Activated T-cell treated with anti-CD3 and anti-CD28 coated beads, Interleukin-2, amount 50 U/mL, for 4 hours (primary cell): ENCODE measurements around the gene MYLK. TPM values are rescaled to one million over a fixed set of nuclear protein-coding genes. Genes with fewer than 3 reads are reported as not detected.

Source experiments
- ATAC-seq, 2 donors: fragments of 200-7000 bp; cut with Tn5 transposase; one replicate each; pipeline ENCODE4 v1.10.0; 2021
- DNase-seq: peaks from one replicate; pipeline ENCODE4 v3.0.0-alpha.2; 2020
- H3K27me3 Mint-ChIP-seq: one replicate; pipeline ENCODE4 v1.8.0; 2021; ENCODE audit warnings: low read depth, mixed read lengths
- H3K36me3 Mint-ChIP-seq: one replicate; pipeline ENCODE4 v1.8.0; 2022; ENCODE audit warnings: mixed read lengths; ENCODE audit not compliant: insufficient read depth
- H3K4me1 Mint-ChIP-seq: one replicate; pipeline ENCODE4 v1.8.0; 2021; ENCODE audit warnings: low read depth, mixed read lengths
- H3K4me3 Mint-ChIP-seq: one replicate; pipeline ENCODE4 v1.8.0; 2021; ENCODE audit warnings: mild to moderate bottlenecking, moderate library complexity, mixed read lengths
- H3K9me3 Mint-ChIP-seq: one replicate; pipeline ENCODE4 v1.8.0; 2021; ENCODE audit warnings: mixed read lengths
- total RNA-seq, 3 donors: library from RNA; stranded (reverse); gene quantifications; one replicate each; pipeline ENCODE4 v1.2.1, GENCODE V29; 2021

MYLK gene
- total RNA-seq, 3 donors from 2014 or later, result 0.60 to 0.92 (median 0.68) TPM

- Mint-ChIP-seq H3K36me3 (peaks cover 18% of the 10 kb centered on the region), H3K4me3 (no peak overlapping the region), H3K4me1 (peaks cover 21% of the 10 kb centered on the region), H3K9me3 (no peaks in the 10 kb centered on the region), H3K27me3 (no peaks in the 10 kb centered on the region)
- DNase-seq, result no peak
- ATAC-seq, result no peak
These were observed 300.6 kb downstream of the MYLK start for GRCh38 chr3:123583561-123583960.

GRCh38 chr3:123582315-123582714, 301.8 kb downstream of the MYLK start:
- H3K36me3 Mint-ChIP-seq, result peaks cover 20% of the 10 kb centered on the region
- no peak for ATAC-seq
- no peaks in the 10 kb centered on the region for H3K27me3 Mint-ChIP-seq
- H3K9me3 Mint-ChIP-seq, result no peaks in the 10 kb centered on the region
- DNase-seq, result no peak
- no peak overlapping the region for H3K4me3 Mint-ChIP-seq
- H3K4me1 Mint-ChIP-seq, result peaks cover 24% of the 10 kb centered on the region

- DNase-seq, result no peak
- ATAC-seq, result peak; percentile 63 to 78
- Mint-ChIP-seq H3K27me3 (no peaks in the 10 kb centered on the region), H3K36me3 (peaks cover 29% of the 10 kb centered on the region), H3K4me1 (peaks cover 26% of the 10 kb centered on the region), H3K9me3 (no peaks in the 10 kb centered on the region), H3K4me3 (no peak overlapping the region)
These were observed 308.0 kb downstream of the MYLK start for GRCh38 chr3:123576122-123576521.

GRCh38 chr3:123571973-123572365, 312.2 kb downstream of the MYLK start:
- H3K4me3 Mint-ChIP-seq, result no peak overlapping the region
- H3K4me1 Mint-ChIP-seq, result peaks cover 24% of the 10 kb centered on the region
- no peak for DNase-seq
- H3K36me3 Mint-ChIP-seq, result peaks cover 28% of the 10 kb centered on the region
- no peak for ATAC-seq
- no peaks in the 10 kb centered on the region for H3K9me3 Mint-ChIP-seq
- H3K27me3 Mint-ChIP-seq, result no peaks in the 10 kb centered on the region

- H3K4me1 Mint-ChIP-seq, result peaks cover 18% of the 10 kb centered on the region
- H3K27me3 Mint-ChIP-seq, result no peaks in the 10 kb centered on the region
- H3K36me3 Mint-ChIP-seq, result peaks cover 22% of the 10 kb centered on the region
- no peak overlapping the region for H3K4me3 Mint-ChIP-seq
- no peak for ATAC-seq
- H3K9me3 Mint-ChIP-seq, result no peaks in the 10 kb centered on the region
- DNase-seq, result no peak
These were observed 312.7 kb downstream of the MYLK start for GRCh38 chr3:123571264-123571972.

GRCh38 chr3:123568875-123569274, 315.3 kb downstream of the MYLK start:
- no peak overlapping the region for H3K4me3 Mint-ChIP-seq
- H3K9me3 Mint-ChIP-seq, result no peaks in the 10 kb centered on the region
- no peaks in the 10 kb centered on the region for H3K27me3 Mint-ChIP-seq
- H3K4me1 Mint-ChIP-seq, result peaks cover 10% of the 10 kb centered on the region
- ATAC-seq, result no peak
- DNase-seq, result no peak
- peaks cover 17% of the 10 kb centered on the region for H3K36me3 Mint-ChIP-seq

GRCh38 chr3:123568034-123568433, 316.1 kb downstream of the MYLK start:
- DNase-seq (no peak), ATAC-seq (no peak)
- Mint-ChIP-seq H3K36me3 (peaks cover 18% of the 10 kb centered on the region), H3K27me3 (no peaks in the 10 kb centered on the region), H3K4me1 (peaks cover 14% of the 10 kb centered on the region), H3K4me3 (no peak overlapping the region), H3K9me3 (no peaks in the 10 kb centered on the region)

- Mint-ChIP-seq H3K4me1 (peaks cover 9% of the 10 kb centered on the region), H3K27me3 (no peaks in the 10 kb centered on the region), H3K36me3 (peaks cover 13% of the 10 kb centered on the region), H3K9me3 (no peaks in the 10 kb centered on the region), H3K4me3 (no peak overlapping the region)
- DNase-seq (no peak), ATAC-seq (no peak)
These were observed 320.1 kb downstream of the MYLK start for GRCh38 chr3:123564056-123564455.

- Mint-ChIP-seq H3K4me3 (no peak overlapping the region), H3K4me1 (peaks cover 9% of the 10 kb centered on the region), H3K9me3 (no peaks in the 10 kb centered on the region), H3K36me3 (peaks cover 4% of the 10 kb centered on the region), H3K27me3 (no peaks in the 10 kb centered on the region)
- DNase-seq (no peak), ATAC-seq (no peak)
These were observed 321.6 kb downstream of the MYLK start for GRCh38 chr3:123562547-123562946.

- DNase-seq (no peak), ATAC-seq (no peak)
- peaks cover 9% of the 10 kb centered on the region for H3K4me1 Mint-ChIP-seq
- H3K27me3 Mint-ChIP-seq, result no peaks in the 10 kb centered on the region
- H3K36me3 Mint-ChIP-seq, result peaks cover 13% of the 10 kb centered on the region
- H3K4me3 Mint-ChIP-seq, result no peak overlapping the region
- no peaks in the 10 kb centered on the region for H3K9me3 Mint-ChIP-seq
These were observed 322.9 kb downstream of the MYLK start for GRCh38 chr3:123561188-123561587.

Other genes with a start within 250 kb of the MYLK start
- 10 to 100 TPM; 20.0 to 22.6 (median 20.5) TPM for gene CCDC14, start 76.9 kb upstream of the MYLK start, total RNA-seq
- not detected for gene ROPN1, start 107.8 kb upstream of the MYLK start, total RNA-seq
- 1 to 10 TPM; 1.1 to 1.5 (median 1.4) TPM for gene KALRN, start 149.0 kb upstream of the MYLK start, total RNA-seq